SIG-M5 treated with dmso at 0.1 percent for 504 hours (cell line): ENCODE results near the gene MKRN3.

Source experiments
- DNase-seq: peaks from one replicate; lab custom pipeline; 2025; ENCODE audit not compliant: unreplicated experiment; lab: John Stamatoyannopoulos, UW

MKRN3 gene

DNA sequence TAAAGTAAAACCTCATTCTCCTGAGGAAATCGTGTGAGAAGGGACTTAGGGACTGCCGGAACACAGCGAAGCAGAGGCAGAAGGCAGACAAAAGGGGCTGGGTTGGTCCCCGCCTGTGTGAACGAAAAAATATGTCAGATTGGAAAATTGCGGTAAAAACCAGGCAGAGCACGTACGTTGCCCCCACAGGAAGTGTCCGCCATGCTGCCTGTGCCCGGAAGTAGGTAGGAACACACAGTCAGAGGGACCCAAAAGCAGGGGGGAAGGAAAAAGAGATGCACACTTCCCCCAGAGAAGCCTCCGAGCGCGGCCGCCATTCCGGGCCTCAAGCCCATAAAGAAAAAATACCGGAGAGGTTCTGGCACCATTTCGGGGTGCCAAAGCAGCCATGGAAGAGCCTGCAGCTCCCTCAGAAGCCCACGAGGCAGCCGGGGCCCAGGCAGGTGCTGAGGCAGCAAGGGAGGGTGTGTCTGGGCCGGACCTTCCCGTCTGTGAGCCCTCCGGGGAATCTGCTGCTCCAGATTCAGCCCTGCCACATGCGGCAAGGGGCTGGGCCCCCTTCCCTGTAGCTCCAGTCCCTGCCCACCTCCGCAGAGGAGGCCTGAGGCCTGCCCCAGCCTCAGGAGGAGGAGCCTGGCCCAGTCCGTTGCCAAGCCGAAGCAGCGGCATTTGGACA is at the start of gene MKRN3:
TSS of gene MKRN3 (plus strand) at position 280 of the 676 bp plus-strand sequence. CDS start at position 389, 109 bp downstream.
- DNase-seq, result no peak

DNA sequence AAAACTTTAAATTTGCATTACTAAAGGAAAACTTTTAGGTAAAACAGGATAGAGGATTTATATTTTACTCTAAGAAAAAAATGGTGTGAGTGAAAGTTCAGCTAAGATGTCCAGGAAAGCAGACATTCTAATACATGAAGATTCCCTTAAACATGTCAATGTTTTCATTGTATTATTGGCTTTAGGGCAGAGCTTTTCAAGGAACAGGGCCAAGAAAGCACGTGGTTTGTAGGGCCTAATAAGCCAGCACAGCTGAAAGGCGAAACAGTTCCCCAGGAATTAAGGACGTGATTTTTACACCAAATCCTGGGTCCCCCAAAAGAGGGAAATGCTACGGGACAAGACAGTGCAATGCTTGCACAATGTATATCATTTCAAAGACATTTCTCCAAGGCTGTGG is 48.6 kb upstream of the MKRN3 start:
- DNase-seq, result no peak

DNA sequence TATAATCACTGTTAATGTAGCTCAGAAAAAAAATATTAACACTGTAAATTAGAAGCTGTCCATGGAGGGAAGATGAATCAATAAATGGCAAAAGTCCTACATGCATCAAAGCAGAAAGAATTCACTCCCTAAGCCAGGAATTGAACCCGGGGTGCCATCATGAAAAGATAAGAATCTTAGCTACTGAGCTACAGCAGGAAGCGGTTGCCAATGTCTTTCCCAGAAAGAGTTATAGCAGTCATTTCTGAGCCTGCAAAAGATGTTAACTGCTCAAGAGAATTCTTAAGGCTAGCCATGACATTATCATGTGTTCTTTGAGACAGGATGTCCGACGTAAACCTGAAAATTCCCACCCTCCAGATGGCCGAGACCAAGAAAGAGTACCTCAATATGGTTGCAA is 47.4 kb upstream of the MKRN3 start:
- DNase-seq, result no peak

- DNase-seq, result no peak
These were observed 40.7 kb upstream of the MKRN3 start for GRCh38 chr15:23524816-23525215.

- DNase-seq, result no peak
These were observed 35.6 kb upstream of the MKRN3 start for GRCh38 chr15:23529891-23530290.

- no peak for DNase-seq
These were observed 33.5 kb upstream of the MKRN3 start for GRCh38 chr15:23532024-23532423.

DNA sequence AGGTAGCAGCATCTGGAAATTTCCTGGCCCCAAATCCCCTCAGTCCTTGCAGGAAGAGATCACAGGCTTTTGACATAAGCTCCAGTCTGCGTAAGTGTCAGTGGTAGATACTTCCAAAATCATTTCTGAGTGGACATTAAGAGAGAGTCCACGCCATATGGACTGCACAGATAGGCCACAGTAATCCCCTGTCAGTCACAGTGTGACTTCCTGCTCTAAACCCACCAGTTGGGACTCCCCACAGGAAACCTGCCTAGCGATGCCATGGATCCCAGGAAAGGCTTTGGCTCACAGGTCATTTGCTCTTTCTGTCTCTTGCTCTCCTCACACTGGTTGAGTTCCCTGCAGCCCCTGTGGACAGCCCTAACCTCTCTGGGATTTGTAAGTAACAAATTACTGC is 28.8 kb upstream of the MKRN3 start:
- DNase-seq, result no peak

DNA sequence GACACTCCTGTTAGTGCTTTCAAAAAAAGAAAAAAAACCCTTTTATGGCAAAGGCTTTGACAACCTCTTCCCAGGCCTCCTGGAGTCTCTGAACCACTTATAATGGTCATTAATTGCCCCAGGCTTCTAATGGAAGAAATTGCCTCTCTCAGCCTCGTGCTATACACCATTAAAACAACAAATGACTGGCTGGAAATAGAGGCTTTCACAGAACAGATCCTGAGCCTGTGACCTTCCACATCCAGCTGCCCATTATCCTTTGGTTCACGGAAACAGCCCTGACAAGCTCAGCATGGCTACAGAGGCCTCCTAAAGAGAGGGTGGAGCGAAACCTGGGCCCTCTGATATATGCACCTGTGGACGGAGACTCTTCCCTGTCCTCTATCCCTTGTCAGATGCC is 26.8 kb upstream of the MKRN3 start:
- no peak for DNase-seq

DNA sequence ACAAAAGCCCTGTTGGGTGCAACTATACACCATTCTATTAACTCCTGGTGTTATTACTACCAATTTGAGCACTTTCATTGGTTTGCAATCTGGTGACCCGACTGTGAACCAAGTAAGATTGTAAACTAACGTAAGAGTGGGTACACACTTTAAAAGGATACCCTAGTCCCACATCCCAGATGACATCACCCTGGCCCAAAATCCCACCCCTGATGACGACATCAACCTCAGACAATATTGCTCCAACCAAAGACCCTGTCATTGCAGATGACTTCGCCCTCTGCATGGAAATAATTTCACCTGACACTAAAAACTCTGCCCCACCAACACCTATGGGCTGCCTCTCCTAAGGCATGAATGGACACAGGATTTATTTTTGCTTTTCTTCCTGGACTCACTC is 25.6 kb upstream of the MKRN3 start:
- no peak for DNase-seq

- DNase-seq, result no peak
These were observed 19.3 kb upstream of the MKRN3 start for GRCh38 chr15:23546158-23546557.

GRCh38 chr15:23548071-23548470 is 17.4 kb upstream of the MKRN3 start:
- no peak for DNase-seq

- DNase-seq, result no peak
These were observed 3.6 kb upstream of the MKRN3 start for GRCh38 chr15:23561914-23562313.

DNA sequence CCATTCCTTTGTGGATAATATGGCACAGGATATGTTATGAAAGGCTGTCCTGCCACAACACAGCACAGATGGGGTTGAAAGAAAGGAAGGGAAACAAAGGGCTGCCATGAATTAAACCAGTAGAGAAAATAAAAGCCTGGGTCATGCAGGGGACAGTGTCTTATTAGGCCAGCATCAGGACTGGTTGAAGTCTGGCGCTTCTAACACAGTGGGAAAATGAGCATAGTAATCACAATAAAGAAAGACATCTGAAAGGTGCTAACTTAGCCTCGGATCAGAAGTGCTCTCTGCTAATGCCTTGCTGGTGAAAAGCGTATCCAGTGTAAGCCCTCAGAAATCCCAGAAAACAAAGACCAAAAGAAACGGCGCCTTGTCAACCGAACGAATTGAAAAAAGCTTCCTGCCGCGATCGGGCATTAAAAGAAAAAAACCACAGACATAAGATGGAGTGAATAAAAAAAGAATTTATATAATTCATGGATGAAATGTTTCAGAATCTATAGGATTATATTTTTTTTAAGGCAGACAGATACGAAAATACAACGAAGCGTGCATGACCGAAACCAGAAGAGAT is 566 bp upstream of the MKRN3 start:
- no peak for DNase-seq

- DNase-seq, result no peak
These were observed 639 bp downstream of the MKRN3 start for GRCh38 chr15:23566071-23566554.

DNA sequence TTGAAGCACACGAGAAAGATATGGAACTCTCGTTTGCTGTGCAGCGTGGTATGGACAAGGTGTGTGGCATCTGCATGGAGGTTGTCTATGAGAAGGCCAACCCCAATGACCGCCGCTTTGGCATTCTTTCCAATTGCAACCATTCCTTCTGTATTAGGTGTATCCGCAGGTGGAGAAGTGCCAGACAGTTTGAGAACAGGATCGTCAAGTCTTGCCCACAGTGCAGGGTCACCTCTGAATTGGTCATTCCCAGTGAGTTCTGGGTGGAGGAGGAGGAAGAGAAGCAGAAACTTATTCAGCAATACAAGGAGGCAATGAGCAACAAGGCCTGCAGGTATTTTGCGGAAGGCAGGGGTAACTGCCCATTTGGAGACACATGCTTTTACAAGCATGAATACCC is 1.2 kb downstream of the MKRN3 start:
- no peak for DNase-seq

- no peak for DNase-seq
These were observed 2.4 kb downstream of the MKRN3 start for GRCh38 chr15:23567921-23568320.

- no peak for DNase-seq
These were observed 3.9 kb downstream of the MKRN3 start for GRCh38 chr15:23569151-23569925.

DNA sequence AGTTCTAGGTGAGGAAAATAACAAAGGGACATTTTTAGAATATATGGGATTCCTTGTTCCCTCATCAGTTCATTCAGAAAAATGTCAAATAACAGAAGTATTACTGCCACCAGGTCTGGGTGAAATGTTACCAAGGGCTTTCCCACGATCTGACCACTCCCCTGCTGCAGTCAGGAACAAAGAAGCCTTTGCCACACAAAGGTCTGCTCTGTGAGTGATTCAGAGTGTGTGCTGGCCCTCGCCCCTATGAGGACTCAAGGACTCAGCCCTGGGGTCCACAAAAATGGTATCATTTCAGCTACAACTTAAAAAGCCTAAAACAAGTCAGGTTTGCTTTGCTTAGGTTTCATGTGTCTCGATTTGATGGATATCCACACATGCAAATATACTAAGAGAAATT is 5.0 kb downstream of the MKRN3 start:
- DNase-seq, result no peak

DNA sequence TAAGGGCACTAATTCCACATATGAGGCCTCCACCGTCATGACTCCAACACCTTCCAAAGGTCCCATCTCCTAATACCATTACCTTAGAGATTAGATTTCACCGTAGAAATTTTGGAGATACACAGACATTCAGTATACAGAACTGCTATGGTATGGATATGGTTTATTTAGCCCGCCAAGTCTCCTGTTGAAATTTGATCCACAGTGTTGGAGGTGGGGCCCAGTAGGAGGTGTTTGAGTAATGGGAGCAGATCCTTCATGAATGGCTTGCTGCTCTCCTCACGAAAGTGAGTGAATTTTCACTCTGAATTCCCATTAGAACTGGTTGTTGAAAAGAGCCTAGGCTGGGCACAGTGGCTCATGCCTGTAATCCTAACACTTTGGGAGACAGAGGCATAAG is 7.4 kb downstream of the MKRN3 start:
- no peak for DNase-seq

DNA sequence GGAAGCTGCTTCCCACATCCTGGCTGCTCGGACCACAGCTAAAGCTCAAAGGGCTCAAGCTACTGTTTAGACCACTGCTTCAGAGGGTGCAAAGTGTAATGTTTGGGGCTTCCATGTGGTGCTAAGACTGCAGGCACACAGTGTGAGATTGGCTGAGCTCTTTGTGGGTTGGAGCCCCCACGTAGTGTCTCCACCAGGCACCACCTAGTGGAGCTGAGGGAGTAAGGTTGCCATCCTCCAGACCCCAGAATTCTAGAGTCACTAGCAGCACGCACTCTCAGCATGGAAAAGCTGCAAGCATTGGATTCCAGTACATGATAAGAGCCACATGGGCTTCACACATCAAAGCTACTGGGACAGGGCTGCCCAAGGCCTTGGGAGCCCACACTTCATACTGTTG is 9.3 kb downstream of the MKRN3 start:
- DNase-seq, result no peak

DNA sequence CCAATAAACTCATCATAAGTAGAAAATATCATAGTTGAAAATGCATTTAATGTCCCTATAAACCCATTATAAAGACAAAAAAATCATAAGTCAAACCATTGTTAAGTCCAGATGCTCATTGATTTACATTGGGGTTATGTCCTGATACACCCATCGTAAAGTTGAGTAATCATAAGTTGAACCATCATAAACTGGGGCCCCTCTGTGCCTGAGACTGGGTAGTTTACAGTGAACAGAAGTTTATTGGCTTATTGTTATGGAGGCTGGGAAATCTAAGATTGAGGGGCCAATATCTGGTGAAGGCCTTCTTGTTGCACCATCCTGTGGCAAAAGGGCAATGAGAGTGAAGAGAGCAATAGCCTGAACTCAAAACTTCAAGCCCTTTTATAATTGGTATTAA is 10.6 kb downstream of the MKRN3 start:
- no peak for DNase-seq

GRCh38 chr15:23578521-23579150 is 13.2 kb downstream of the MKRN3 start:
- DNase-seq, result no peak
